GM10266 (cell line): ENCODE data around the gene TMEM247.

Experiments
- DNase-seq: peaks from one replicate; pipeline ENCODE4 v3.0.0; 2012; ENCODE audit errors: extremely low spot score
- TF ChIP-seq, protein P1 (sequence below): IDR thresholded peaks from 2 replicates; pipeline ENCODE4 v1.5.1; 2012; ENCODE audit warnings: mild to moderate bottlenecking, low read depth; ENCODE audit not compliant: control insufficient read depth, insufficient read depth; ENCODE audit errors: missing control alignments

The TMEM247 gene

DNA sequence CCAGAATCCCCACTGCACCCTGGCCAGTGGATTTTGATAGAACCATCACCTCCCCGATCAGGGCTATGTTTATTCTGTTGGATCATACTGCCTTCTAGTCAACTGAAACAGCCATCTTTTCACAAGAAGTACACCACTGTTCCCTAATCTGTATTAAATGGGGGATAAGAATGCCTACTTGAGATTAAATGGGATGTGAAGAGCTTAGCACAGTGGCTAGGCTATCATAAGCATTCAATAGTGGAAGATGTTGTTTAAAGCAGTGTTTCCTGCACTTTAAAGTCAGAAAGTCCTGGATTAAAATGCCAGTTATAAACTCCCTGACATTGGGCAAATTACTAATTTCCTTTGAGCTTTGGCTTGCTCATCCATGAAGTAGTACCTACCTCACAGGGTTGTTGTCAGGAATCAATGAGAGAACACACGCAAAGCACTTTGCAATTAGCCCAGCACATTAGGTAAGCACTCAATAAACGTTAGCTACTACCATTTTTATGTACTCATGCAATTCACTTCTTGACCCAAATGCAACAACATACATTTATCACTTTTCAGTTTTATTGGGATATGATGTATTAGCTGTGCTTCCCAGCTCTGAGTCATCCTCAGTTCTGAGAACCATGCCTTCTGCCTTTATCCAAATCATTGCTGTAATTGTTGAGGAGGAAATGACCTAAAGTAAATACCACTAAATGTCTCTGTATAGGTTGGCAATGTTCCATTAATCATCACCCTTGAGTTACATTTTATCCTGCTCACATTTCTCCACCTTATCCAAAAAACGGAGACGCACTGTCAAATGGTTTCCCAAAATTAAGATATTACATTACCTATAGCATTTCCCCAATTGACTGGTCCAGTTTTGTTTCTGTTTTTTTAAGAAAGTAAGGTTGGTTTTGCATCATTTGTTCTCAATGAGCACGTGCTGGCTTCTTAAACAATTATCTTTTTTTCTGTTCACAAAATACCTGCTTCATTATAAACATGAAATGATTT is 2.1 kb downstream of the TMEM247 start:
- no peak for DNase-seq
- TF ChIP-seq, protein P1, sequence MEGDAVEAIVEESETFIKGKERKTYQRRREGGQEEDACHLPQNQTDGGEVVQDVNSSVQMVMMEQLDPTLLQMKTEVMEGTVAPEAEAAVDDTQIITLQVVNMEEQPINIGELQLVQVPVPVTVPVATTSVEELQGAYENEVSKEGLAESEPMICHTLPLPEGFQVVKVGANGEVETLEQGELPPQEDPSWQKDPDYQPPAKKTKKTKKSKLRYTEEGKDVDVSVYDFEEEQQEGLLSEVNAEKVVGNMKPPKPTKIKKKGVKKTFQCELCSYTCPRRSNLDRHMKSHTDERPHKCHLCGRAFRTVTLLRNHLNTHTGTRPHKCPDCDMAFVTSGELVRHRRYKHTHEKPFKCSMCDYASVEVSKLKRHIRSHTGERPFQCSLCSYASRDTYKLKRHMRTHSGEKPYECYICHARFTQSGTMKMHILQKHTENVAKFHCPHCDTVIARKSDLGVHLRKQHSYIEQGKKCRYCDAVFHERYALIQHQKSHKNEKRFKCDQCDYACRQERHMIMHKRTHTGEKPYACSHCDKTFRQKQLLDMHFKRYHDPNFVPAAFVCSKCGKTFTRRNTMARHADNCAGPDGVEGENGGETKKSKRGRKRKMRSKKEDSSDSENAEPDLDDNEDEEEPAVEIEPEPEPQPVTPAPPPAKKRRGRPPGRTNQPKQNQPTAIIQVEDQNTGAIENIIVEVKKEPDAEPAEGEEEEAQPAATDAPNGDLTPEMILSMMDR: no peak

GRCh38 chr2:46482490-46482889 is 3.1 kb downstream of the TMEM247 start:
- no peak for DNase-seq
- TF ChIP-seq, protein P1: no peak

DNA sequence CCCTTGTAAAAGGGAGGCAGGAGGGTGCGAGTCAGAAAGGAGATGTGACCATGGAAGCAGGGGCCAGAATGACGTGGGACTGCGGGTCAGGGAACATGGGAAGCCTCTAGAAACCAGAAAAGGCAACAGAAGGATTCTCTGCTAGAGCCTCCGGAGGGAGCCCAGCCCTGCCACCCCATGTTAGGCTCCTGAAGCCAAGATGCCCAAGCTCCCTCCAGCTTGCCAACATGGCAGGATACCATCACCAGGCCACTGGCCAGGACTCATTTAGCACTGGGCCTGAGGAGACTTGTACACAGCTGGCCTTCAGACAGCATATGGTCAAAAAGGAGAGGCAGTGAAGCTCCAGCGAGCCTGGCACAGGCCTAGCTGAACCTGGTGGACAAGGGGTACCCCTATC is 5.6 kb downstream of the TMEM247 start:
- TF ChIP-seq, protein P1: no peak
- no peak for DNase-seq

DNA sequence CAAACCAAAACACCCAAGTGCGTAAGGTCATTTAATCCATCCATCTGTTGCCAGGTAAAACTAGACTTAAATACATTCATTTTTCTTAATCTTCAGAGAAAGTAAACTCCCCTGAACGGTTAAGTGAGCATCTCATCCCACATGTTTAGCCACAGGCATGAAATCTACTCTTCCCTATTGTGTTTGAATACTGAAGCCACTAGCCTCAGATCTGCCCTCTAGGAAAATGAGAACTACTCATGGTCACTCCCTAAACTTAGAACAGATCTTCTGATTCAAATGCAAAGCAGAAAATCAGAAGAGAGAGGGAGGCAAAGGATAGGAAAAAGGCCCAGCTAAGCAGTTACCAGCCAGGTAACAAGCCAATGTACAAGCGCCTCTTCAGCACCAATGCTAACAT is 7.1 kb downstream of the TMEM247 start:
- TF ChIP-seq, protein P1: no peak
- DNase-seq: no peak

- DNase-seq: no peak
- TF ChIP-seq, protein P1: no peak
These were observed 8.4 kb downstream of the TMEM247 start for GRCh38 chr2:46487667-46488335.

DNA sequence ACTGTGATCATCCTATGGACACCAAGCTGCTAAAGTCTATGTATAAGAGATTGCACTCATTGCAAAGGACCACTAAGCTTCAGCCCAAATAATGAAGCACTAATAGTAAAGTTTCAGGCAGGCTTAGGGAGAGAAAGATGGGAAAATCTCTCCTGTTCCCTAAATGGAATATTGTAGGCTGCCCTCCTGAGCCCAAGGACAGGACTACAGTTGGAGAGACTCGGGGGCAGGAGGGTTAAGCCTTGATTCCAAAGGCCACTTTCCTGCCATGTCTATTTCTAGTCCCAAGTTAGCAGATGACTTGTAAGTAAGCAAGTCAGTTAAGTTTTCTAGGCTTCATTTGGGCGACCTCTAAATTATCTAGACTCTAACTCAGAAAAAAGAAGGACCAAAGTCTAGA is 9.0 kb downstream of the TMEM247 start:
- TF ChIP-seq, protein P1: no peak
- DNase-seq: no peak
